Measurements from ENCODE around the gene RPL18A.
A peak's percentile ranks its signal among the peaks of the same experiment; 100 is the strongest.

The RPL18A gene

GRCh38 chr19:17841371-17841809 is 18.3 kb upstream of the RPL18A start:
- DNase-seq (ENCODE audit: insufficient read length, low spot score) (no peak), FAIRE-seq (no peak)
- no peak for TF ChIP-seq POU2F2 (IDR thresholded peaks at IDR 0.05; ENCODE audit: low read depth, low read length)
- TF ChIP-seq POLR2AphosphoS5 (IDR thresholded peaks at IDR 0.05; ENCODE audit: low read depth, low read length) = no peak
- no peak for TF ChIP-seq TAF1 (IDR thresholded peaks at IDR 0.05; ENCODE audit: low read depth, low read length)
- no peak for TF ChIP-seq PAX5 (IDR thresholded peaks at IDR 0.05; ENCODE audit: insufficient read depth, low read length, severe bottlenecking)
- no peak for TF ChIP-seq POLR2A (IDR thresholded peaks at IDR 0.05; ENCODE audit: low read depth, low read length)
- TF ChIP-seq SPI1 (IDR thresholded peaks at IDR 0.05; ENCODE audit: low read depth, low read length) = no peak

- peak; percentile 73 for DNase-seq (ENCODE audit: insufficient read length, low spot score)
- FAIRE-seq = no peak
Observed at GRCh38 chr19:17841810-17842662, 17.7 kb upstream of the RPL18A start.

GRCh38 chr19:17842663-17843291 is 16.9 kb upstream of the RPL18A start:
- DNase-seq (ENCODE audit: insufficient read length, low spot score) (no peak), FAIRE-seq (no peak)
- TF ChIP-seq POLR2AphosphoS5 (IDR thresholded peaks at IDR 0.05; ENCODE audit: low read depth, low read length) = no peak
- TF ChIP-seq PAX5 (IDR thresholded peaks at IDR 0.05; ENCODE audit: insufficient read depth, low read length, severe bottlenecking) = no peak
- no peak for TF ChIP-seq POLR2A (IDR thresholded peaks at IDR 0.05; ENCODE audit: low read depth, low read length)
- no peak for TF ChIP-seq TAF1 (IDR thresholded peaks at IDR 0.05; ENCODE audit: low read depth, low read length)
- no peak for TF ChIP-seq SPI1 (IDR thresholded peaks at IDR 0.05; ENCODE audit: low read depth, low read length)
- TF ChIP-seq POU2F2 (IDR thresholded peaks at IDR 0.05; ENCODE audit: low read depth, low read length) = no peak

More at GRCh38 chr19:17841810-17842662, 17.7 kb upstream of the RPL18A start:
- TF ChIP-seq TAF1 (IDR thresholded peaks at IDR 0.05; ENCODE audit: low read depth, low read length) = no peak
- no peak for TF ChIP-seq SPI1 (IDR thresholded peaks at IDR 0.05; ENCODE audit: low read depth, low read length)
- no peak; the same call in 1 of the 2 replicates for TF ChIP-seq POU2F2 (IDR thresholded peaks at IDR 0.05; ENCODE audit: low read depth, low read length)
- TF ChIP-seq POLR2AphosphoS5 (IDR thresholded peaks at IDR 0.05; ENCODE audit: low read depth, low read length) = no peak
- no peak for TF ChIP-seq POLR2A (IDR thresholded peaks at IDR 0.05; ENCODE audit: low read depth, low read length)
- no peak for TF ChIP-seq PAX5 (IDR thresholded peaks at IDR 0.05; ENCODE audit: insufficient read depth, low read length, severe bottlenecking)

- FAIRE-seq = no peak
- DNase-seq (ENCODE audit: insufficient read length, low spot score) = no peak
- TF ChIP-seq TAF1 (IDR thresholded peaks at IDR 0.05; ENCODE audit: low read depth, low read length) (no peak), POLR2A (IDR thresholded peaks at IDR 0.05; ENCODE audit: low read depth, low read length) (no peak), SPI1 (IDR thresholded peaks at IDR 0.05; ENCODE audit: low read depth, low read length) (no peak)
Observed at GRCh38 chr19:17843292-17843827, 16.4 kb upstream of the RPL18A start.

GRCh38 chr19:17843908-17844490 is 15.7 kb upstream of the RPL18A start:
- DNase-seq (ENCODE audit: insufficient read length, low spot score) (no peak), FAIRE-seq (no peak)
- TF ChIP-seq POU2F2 (IDR thresholded peaks at IDR 0.05; ENCODE audit: low read depth, low read length) (no peak), TAF1 (IDR thresholded peaks at IDR 0.05; ENCODE audit: low read depth, low read length) (no peak), POLR2AphosphoS5 (IDR thresholded peaks at IDR 0.05; ENCODE audit: low read depth, low read length) (no peak), SPI1 (IDR thresholded peaks at IDR 0.05; ENCODE audit: low read depth, low read length) (no peak), POLR2A (IDR thresholded peaks at IDR 0.05; ENCODE audit: low read depth, low read length) (no peak)

- no peak for TF ChIP-seq SPI1 (IDR thresholded peaks at IDR 0.05; ENCODE audit: low read depth, low read length)
- TF ChIP-seq TAF1 (IDR thresholded peaks at IDR 0.05; ENCODE audit: low read depth, low read length) = no peak
- no peak for TF ChIP-seq PAX5 (IDR thresholded peaks at IDR 0.05; ENCODE audit: insufficient read depth, low read length, severe bottlenecking)
- no peak for TF ChIP-seq POLR2A (IDR thresholded peaks at IDR 0.05; ENCODE audit: low read depth, low read length)
- no peak for TF ChIP-seq POU2F2 (IDR thresholded peaks at IDR 0.05; ENCODE audit: low read depth, low read length)
- no peak for TF ChIP-seq POLR2AphosphoS5 (IDR thresholded peaks at IDR 0.05; ENCODE audit: low read depth, low read length)
- FAIRE-seq (no peak), DNase-seq (ENCODE audit: insufficient read length, low spot score) (no peak)
Observed at GRCh38 chr19:17846146-17846545, 13.6 kb upstream of the RPL18A start.

GRCh38 chr19:17847538-17848366 is 12.0 kb upstream of the RPL18A start, which contains the start of gene JAK3:
Gene JAK3, minus strand, starts transcription at chr19:17847982. Its CDS starts 3,565 bp downstream, at chr19:17844417.
- peak; percentile 93 for FAIRE-seq
- peak; percentile 85 for DNase-seq (ENCODE audit: insufficient read length, low spot score)
- peak; percentile 80 for TF ChIP-seq POLR2AphosphoS5 (IDR thresholded peaks at IDR 0.05; ENCODE audit: low read depth, low read length)
- peak; percentile 59; the same call in 1 of the 2 replicates for TF ChIP-seq TAF1 (IDR thresholded peaks at IDR 0.05; ENCODE audit: low read depth, low read length)
- TF ChIP-seq SPI1 (IDR thresholded peaks at IDR 0.05; ENCODE audit: low read depth, low read length) = no peak
- peak; percentile 76 for TF ChIP-seq POLR2A (IDR thresholded peaks at IDR 0.05; ENCODE audit: low read depth, low read length)
- TF ChIP-seq POU2F2 (IDR thresholded peaks at IDR 0.05; ENCODE audit: low read depth, low read length) = 0 out of 2 replicates have a peak, but pooled peaks have one; percentile 28
- peak; percentile 9 for TF ChIP-seq PAX5 (IDR thresholded peaks at IDR 0.05; ENCODE audit: insufficient read depth, low read length, severe bottlenecking)

GRCh38 chr19:17848595-17849292 is 11.0 kb upstream of the RPL18A start:
- DNase-seq (ENCODE audit: insufficient read length, low spot score) = no peak
- no peak for FAIRE-seq
- TF ChIP-seq POU2F2 (IDR thresholded peaks at IDR 0.05; ENCODE audit: low read depth, low read length) (no peak), POLR2A (IDR thresholded peaks at IDR 0.05; ENCODE audit: low read depth, low read length) (no peak), TAF1 (IDR thresholded peaks at IDR 0.05; ENCODE audit: low read depth, low read length) (no peak), POLR2AphosphoS5 (IDR thresholded peaks at IDR 0.05; ENCODE audit: low read depth, low read length) (no peak)
